ENCODE results near the gene SPACA4.
A peak's percentile ranks its signal among the peaks of the same experiment; 100 is the strongest.

The SPACA4 gene

DNA sequence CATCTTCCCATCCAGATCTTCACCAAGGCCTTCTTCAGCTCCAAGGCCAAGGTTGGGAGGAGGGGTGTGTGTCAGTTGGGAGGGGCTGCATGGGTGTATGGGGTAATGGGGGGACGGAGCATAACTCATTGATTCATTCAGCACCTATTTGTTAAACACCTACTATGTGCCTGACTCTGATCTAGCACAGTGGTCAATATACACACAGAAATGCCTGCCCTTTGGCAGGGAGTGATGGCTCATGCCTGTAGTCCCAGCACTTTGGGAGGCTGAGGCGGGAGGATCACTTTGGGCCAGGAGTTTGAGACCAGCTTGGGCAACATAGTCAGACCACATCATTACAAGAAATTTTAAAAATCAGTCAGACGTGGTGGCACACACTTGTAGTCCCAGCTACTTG lies 19.2 kb upstream of the SPACA4 start:
- Mint-ChIP-seq H3K9me3 (ENCODE audit: low read depth) (no peaks in the 10 kb centered on the region), H3K4me3 (no peak overlapping the region), H3K36me3 (no peaks in the 10 kb centered on the region), H3K4me1 (ENCODE audit: low read depth) (peaks cover 8% of the 10 kb centered on the region), H3K27ac (no peak overlapping the region), H3K27me3 (no peaks in the 10 kb centered on the region)

DNA sequence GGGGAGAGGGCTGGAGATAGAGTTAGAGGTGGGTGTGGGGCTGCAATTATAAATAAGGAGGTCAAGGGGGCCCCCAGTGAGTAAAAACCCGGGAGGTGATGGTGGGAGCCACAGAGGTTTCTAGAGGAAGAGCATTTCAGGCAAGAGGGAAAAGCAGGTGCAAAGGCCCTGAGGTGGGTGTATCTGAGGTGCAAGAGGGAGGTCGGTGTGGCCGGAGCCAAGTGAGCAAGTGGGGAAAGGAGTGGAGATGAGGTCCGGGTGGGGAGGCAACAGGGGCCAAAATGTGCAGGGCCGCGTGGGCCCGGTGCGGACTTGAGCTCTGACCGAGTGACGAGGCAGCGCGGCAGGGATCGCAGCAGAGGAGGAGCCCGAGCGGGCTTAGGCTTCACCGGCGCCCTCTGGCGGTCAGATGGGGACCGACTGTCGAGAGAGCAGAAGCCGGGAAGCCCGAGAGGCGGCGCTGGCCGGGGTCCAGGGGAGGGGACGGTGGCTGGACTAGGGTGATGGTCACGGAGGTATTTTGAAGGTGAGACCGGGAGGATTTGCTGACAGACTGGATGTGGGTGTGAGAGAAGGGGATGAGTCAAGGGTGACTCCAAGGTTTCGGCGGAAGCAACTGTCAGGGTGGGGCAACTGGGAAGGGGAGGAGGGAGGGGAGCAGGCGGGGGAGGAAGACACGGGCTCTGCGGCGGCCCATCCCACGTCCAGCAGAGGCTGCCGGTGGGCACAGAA lies 17.7 kb upstream of the SPACA4 start:
- peak overlapping the region; percentile 54 for H3K4me3 Mint-ChIP-seq
- H3K27me3 Mint-ChIP-seq = no peaks in the 10 kb centered on the region
- H3K27ac Mint-ChIP-seq = no peak overlapping the region
- no peaks in the 10 kb centered on the region for H3K9me3 Mint-ChIP-seq (ENCODE audit: low read depth)
- no peaks in the 10 kb centered on the region for H3K36me3 Mint-ChIP-seq
- peaks cover 8% of the 10 kb centered on the region for H3K4me1 Mint-ChIP-seq (ENCODE audit: low read depth)

DNA sequence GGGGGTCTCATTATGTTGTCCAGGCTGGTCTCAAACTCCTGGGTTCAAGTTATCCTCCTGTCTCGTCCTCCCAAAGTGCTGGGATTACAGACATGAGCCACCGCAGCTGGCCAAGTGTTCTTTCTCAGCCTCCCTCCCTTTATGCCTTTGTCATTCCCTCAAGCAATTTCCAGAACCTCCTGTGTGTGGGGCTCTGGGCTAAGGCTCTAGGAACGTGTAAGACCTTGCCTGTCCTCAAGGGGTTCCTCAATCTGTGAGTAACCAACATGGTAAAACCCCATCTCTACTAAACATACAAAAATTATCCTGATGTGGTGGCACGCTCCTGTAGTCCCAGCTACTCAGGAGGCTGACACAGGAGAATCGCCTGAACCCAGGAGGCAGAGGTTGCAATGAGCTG lies 15.5 kb upstream of the SPACA4 start:
- Mint-ChIP-seq H3K4me3 (no peak overlapping the region), H3K9me3 (ENCODE audit: low read depth) (no peaks in the 10 kb centered on the region)

DNA sequence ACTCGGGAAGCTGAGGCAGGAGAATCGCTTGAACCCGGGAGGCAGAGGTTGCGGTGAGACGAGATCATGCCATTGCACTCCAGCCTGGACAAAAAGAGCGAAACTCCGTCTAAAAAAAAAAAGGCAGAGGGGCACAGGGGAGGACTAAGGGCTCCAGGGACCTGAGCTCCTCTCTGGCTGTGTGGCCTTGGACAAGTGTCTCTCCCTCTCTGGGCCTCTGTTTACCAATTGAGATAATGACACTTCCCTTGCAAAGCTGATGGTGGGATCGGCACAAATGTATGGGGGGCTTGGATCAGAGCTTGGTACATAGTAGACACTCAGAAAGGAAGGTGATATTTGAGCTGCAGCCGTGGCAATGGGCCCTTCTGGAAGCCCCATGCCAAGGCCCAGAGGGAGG lies 11.4 kb upstream of the SPACA4 start:
- H3K27ac Mint-ChIP-seq = no peak overlapping the region
- H3K4me1 Mint-ChIP-seq (ENCODE audit: low read depth) = peaks cover 1% of the 10 kb centered on the region
- H3K27me3 Mint-ChIP-seq = no peaks in the 10 kb centered on the region
- no peaks in the 10 kb centered on the region for H3K9me3 Mint-ChIP-seq (ENCODE audit: low read depth)
- H3K4me3 Mint-ChIP-seq = peak overlapping the region; percentile 20
- no peaks in the 10 kb centered on the region for H3K36me3 Mint-ChIP-seq

More for the DNA sequence above, 15.5 kb upstream of the SPACA4 start:
- Mint-ChIP-seq H3K36me3 (no peaks in the 10 kb centered on the region), H3K27ac (no peak overlapping the region), H3K27me3 (no peaks in the 10 kb centered on the region), H3K4me1 (ENCODE audit: low read depth) (peaks cover 9% of the 10 kb centered on the region)

DNA sequence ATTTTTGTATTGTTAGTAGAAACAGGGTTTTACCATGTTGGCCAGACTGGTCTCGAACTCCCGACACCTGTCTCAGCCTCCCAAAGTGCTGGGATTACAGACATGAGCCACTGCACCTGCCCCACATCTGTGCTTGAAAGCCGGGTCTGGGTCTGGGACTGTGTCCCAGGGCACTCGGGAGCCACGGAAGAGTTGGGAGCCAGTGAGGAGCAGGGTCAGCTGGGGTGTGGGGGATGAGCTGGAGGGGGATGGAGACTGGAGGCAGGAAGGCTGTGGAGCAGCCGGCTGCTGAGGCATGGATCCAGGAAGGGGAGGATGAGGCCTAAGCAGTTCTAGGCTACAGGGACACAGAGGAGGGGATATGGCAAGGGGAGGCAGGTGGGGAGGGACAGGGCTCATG lies 10.7 kb upstream of the SPACA4 start:
- Mint-ChIP-seq H3K27ac (no peak overlapping the region), H3K36me3 (no peaks in the 10 kb centered on the region), H3K27me3 (no peaks in the 10 kb centered on the region), H3K4me1 (ENCODE audit: low read depth) (peaks cover 1% of the 10 kb centered on the region), H3K4me3 (no peak overlapping the region), H3K9me3 (ENCODE audit: low read depth) (no peaks in the 10 kb centered on the region)

DNA sequence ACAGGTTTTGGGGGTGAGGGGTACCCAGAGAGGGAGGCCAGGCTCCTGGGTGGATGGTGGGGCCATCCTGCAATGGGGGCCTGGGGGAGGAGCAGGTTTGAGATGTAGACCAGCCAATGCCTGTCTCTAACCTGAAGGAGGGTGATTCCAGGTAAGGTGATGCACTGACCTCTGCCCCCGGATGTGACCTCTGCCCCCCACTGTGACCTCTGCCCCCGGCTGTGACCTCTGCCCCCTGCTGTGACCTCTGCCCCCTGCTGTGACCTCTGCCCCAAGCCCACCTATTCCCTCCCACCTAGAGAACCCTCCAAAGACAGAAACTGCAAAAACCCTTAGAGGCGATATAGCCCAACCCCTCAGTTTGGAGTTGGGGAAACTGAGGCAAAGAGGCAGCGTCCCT lies 10.3 kb upstream of the SPACA4 start:
- Mint-ChIP-seq H3K27ac (no peak overlapping the region), H3K9me3 (ENCODE audit: low read depth) (no peaks in the 10 kb centered on the region), H3K36me3 (no peaks in the 10 kb centered on the region), H3K27me3 (no peaks in the 10 kb centered on the region), H3K4me3 (no peak overlapping the region), H3K4me1 (ENCODE audit: low read depth) (peaks cover 1% of the 10 kb centered on the region)

DNA sequence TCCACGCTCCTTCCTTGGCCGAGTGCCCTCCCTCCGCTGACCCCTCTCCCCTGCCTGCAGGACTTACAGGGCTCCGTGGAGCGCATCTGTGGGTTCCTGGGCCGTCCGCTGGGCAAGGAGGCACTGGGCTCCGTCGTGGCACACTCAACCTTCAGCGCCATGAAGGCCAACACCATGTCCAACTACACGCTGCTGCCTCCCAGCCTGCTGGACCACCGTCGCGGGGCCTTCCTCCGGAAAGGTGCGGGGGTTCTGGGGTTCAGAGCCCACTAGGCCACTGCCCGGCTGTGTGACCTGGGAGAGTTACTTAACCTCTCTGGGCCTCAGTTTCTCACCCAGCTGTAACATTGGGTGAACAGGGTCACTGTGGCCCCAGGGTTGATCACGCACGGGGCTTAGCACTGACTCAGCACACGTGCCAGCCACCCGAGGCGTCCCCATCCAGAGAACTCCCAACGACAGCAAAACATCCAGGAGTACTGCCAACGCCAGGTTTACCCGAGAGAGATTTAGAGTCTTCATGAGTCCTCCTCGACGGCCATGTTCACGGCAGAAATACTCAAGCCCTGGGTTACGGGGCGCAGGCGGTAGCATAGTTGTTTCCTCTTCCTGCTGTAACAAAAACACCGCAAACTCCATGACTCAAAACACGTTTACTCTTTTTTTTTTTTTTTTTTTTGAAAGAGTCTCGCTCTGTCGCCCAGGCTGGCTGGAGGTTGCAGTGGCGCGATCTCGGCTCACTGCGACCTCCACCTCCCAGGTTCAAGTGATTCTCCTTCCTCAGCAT lies 9.7 kb upstream of the SPACA4 start:
- Mint-ChIP-seq H3K4me1 (ENCODE audit: low read depth) (peaks cover 1% of the 10 kb centered on the region), H3K9me3 (ENCODE audit: low read depth) (no peaks in the 10 kb centered on the region), H3K36me3 (no peaks in the 10 kb centered on the region), H3K27ac (peak overlapping the region; percentile 54), H3K4me3 (peak overlapping the region; percentile 7), H3K27me3 (no peaks in the 10 kb centered on the region)

DNA sequence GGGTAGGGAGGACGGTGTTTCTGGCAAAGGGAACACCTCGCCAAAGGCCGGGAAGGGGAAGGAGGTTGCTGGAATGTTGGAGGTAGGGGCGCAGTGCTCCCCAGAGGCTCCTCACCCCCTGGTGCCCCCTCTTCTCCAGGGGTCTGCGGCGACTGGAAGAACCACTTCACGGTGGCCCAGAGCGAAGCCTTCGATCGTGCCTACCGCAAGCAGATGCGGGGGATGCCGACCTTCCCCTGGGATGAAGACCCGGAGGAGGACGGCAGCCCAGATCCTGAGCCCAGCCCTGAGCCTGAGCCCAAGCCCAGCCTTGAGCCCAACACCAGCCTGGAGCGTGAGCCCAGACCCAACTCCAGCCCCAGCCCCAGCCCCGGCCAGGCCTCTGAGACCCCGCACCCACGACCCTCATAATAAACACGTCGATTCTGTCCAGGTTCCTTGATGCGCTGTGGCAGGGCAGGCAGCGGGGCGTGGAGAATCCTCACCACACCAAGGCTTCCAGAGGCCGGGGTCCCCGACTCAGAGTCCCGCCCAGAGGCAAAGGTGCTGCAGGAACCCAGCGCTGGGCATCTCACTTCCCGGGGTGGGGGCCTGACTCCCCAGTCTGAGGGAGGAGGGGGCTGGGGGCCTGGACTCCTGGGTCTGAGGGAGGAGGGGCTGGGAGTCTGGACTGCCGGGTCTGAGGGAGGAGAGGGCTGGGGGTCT lies 7.4 kb upstream of the SPACA4 start:
- Mint-ChIP-seq H3K4me3 (no peak overlapping the region), H3K9me3 (ENCODE audit: low read depth) (no peaks in the 10 kb centered on the region), H3K36me3 (no peaks in the 10 kb centered on the region), H3K4me1 (ENCODE audit: low read depth) (peaks cover 1% of the 10 kb centered on the region), H3K27ac (no peak overlapping the region), H3K27me3 (no peaks in the 10 kb centered on the region)

DNA sequence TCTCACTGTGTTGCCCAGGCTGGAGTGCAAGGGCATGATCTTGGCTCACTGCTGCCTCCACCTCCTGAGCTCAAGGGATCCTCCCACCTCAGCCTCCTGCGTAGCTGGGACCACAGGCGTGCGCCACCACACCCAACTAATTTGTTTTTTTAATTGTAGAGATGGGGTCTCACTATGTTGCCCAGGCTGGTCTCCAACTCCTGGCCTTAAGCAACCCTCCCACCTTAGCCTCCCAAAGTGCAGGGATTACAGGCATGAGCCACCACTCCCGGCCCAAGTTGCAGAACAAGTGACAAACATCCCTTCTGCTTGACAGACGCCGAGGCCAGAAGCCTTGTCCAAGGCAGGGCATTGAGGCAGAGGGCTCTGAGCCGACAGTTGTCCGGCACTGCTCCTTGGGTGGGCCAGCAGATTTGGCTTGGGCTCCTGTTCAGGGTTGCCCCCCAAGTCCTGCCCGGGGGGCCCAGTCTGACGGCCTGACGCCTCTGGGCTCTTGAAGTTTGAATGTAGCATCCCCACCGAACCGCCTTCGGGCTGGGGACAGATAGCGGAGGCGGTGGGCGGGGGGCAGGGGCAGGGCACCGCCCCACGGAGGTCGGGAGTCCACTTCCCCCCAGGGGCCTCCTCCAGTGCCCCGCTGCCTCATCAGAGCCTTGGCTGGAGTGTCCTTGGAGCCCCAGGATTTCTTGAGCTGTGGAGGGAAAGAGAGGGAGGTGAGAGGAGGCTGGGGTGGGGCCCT lies 5.7 kb upstream of the SPACA4 start:
- Mint-ChIP-seq H3K36me3 (no peaks in the 10 kb centered on the region), H3K4me3 (no peak overlapping the region), H3K4me1 (ENCODE audit: low read depth) (no peaks in the 10 kb centered on the region), H3K27ac (no peak overlapping the region), H3K9me3 (ENCODE audit: low read depth) (no peaks in the 10 kb centered on the region), H3K27me3 (no peaks in the 10 kb centered on the region)

DNA sequence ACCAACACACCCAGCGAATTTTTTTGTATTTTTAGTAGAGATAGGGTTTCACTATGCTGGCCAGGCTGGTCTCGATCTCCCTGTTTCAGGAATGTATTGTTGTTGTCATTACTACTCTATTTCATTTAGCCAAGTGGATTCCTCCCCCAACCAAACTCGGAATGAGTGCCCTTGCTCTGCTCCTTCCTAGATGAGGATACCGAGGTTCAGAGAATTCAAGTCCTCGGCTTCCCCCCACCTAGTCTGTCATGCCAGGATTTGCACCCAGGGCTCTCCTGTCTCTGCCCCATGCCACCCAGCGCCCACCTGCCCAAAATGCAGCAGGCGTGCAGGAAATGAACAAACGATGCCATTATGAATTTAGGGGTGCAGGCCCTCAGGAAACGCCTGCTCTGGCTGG lies 3.5 kb upstream of the SPACA4 start:
- H3K4me1 Mint-ChIP-seq (ENCODE audit: low read depth) = no peaks in the 10 kb centered on the region
- H3K9me3 Mint-ChIP-seq (ENCODE audit: low read depth) = no peaks in the 10 kb centered on the region
- no peaks in the 10 kb centered on the region for H3K27me3 Mint-ChIP-seq
- H3K36me3 Mint-ChIP-seq = no peaks in the 10 kb centered on the region
- no peak overlapping the region for H3K27ac Mint-ChIP-seq
- no peak overlapping the region for H3K4me3 Mint-ChIP-seq

DNA sequence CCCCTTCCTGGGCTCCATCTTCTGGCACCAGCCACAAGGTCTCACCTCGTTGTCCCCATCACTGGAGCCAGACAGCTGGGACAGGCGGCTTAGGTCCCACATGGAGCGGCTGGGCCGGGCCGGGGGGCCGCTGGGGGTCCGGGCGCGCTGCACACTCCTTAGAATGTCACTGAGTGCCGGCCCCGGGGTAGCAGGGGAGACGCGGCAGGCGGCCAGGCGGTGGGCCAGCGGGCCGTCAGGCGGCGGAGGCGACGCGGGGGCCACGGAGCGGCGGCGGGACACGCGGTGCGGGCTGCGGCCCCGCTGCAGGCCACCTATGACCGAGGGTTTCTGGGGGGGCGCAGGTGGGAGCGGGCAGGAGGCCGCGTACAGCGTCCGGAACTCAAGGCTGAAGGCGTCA lies 3.1 kb upstream of the SPACA4 start:
- Mint-ChIP-seq H3K36me3 (no peaks in the 10 kb centered on the region), H3K9me3 (ENCODE audit: low read depth) (no peaks in the 10 kb centered on the region), H3K4me3 (no peak overlapping the region), H3K27me3 (no peaks in the 10 kb centered on the region), H3K27ac (no peak overlapping the region), H3K4me1 (ENCODE audit: low read depth) (no peaks in the 10 kb centered on the region)

DNA sequence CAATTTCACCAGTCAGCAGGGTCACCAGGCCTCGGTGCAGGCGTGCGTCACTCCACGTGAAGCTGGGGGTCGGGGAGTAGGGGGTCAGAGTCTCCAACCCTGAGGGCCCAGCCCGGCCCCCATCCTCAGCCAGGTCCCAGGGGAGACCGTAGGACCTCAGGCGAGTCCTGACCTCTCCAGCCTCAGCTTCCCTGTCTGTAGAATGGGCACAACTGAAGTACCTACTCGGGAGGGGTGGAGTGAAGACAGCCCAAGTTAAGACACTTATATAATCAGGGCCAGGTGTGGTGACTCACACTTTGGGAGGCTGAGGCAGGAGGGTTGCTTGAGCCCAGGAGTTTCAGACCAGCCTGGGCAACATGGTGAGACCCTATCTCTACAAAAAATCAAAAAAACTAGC lies 2.7 kb upstream of the SPACA4 start:
- Mint-ChIP-seq H3K4me3 (no peak overlapping the region), H3K27me3 (no peaks in the 10 kb centered on the region), H3K27ac (no peak overlapping the region), H3K36me3 (no peaks in the 10 kb centered on the region), H3K9me3 (ENCODE audit: low read depth) (no peaks in the 10 kb centered on the region), H3K4me1 (ENCODE audit: low read depth) (peaks cover 1% of the 10 kb centered on the region)

DNA sequence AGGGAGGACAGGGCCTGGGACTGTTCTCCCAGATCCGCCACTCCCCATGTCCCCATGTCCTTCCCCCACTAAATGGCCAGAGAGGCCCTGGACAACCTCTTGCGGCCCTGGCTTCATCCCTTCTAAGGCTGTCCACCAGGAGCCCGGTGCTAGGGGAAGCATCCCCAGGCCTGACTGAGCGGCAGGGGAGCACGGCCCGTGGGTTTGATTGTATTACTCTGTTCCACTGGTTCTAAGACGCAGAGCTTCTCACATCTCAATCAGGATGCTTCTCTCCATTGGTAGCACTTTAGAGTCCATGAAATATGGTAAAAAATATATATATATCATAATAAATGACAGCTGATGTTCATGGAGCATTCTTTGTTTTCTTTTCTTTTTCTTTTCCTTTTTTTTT lies 815 bp downstream of the SPACA4 start:
- no peaks in the 10 kb centered on the region for H3K36me3 Mint-ChIP-seq
- peaks cover 2% of the 10 kb centered on the region for H3K4me1 Mint-ChIP-seq (ENCODE audit: low read depth)
- no peak overlapping the region for H3K27ac Mint-ChIP-seq
- H3K27me3 Mint-ChIP-seq = no peaks in the 10 kb centered on the region
- no peaks in the 10 kb centered on the region for H3K9me3 Mint-ChIP-seq (ENCODE audit: low read depth)
- H3K4me3 Mint-ChIP-seq = no peak overlapping the region

DNA sequence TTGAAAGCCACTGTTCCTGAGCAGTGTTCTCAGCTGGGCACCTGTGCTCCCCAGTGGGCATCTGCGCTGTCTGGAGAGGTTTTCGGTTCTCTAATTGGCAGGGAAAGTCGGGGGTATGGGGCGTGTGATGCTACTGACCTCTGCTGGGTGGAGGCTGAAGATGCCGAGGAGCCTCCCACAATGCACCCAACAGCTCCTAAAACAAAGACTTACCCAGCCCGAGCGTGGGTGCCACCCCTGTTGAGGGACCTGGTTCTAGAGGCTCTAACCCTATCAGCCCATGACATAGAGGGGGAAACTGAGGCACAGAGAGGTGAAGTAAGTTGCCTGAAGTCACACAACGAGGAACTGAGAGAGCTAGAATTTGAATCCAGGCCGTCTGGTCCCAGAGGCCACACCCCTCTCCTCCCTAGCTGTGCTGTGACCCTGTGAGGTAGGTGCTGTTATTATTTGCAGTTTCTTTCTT lies 2.3 kb downstream of the SPACA4 start:
- no peaks in the 10 kb centered on the region for H3K36me3 Mint-ChIP-seq
- H3K27me3 Mint-ChIP-seq = no peaks in the 10 kb centered on the region
- H3K4me3 Mint-ChIP-seq = no peak overlapping the region
- no peaks in the 10 kb centered on the region for H3K9me3 Mint-ChIP-seq (ENCODE audit: low read depth)
- H3K27ac Mint-ChIP-seq = peak overlapping the region; percentile 16
- peaks cover 2% of the 10 kb centered on the region for H3K4me1 Mint-ChIP-seq (ENCODE audit: low read depth)

All from activated naive CD8-positive, alpha-beta T cell (primary cell).